GM23248 (cell line): ENCODE measurements around the gene ORC2.

ENCODE experiments used
- EZH2 ChIP-seq: fragments of 200-600 bp; sonication (generic); IDR thresholded peaks from 2 replicates; pipeline ENCODE4 v1.6.1; 2018; ENCODE audit warnings: antibody characterized with exemption, mild to moderate bottlenecking; ENCODE audit not compliant: insufficient read depth, poor library complexity, severe bottlenecking
- EZH2phosphoT487 ChIP-seq: fragments of 200-600 bp; sonication (generic); IDR thresholded peaks from 2 replicates; pipeline ENCODE4 v1.6.1; 2018; ENCODE audit warnings: antibody characterized with exemption, moderate library complexity, mild to moderate bottlenecking, low read depth; ENCODE audit not compliant: insufficient read depth

- TF ChIP-seq EZH2: no peak
- TF ChIP-seq EZH2phosphoT487: no peak
These were observed 13.1 kb downstream of the ORC2 start for GRCh38 chr2:200950378-200950777.
